SU-DHL-6 (cell line): ENCODE results near the gene MAP3K19.

Source experiments
- H2AFZ ChIP-seq: fragments of 200-600 bp; sonication (generic); 2 replicates; pipeline ENCODE4 v1.6.1; 2014; ENCODE audit warnings: low read depth, mild to moderate bottlenecking, moderate library complexity, mixed read lengths, antibody characterized with exemption, low read length; ENCODE audit not compliant: severe bottlenecking
- H3F3A ChIP-seq: fragments of 200-600 bp; shearing (Covaris generic); 2 replicates; pipeline ENCODE4 v1.6.0; 2016; ENCODE audit warnings: antibody characterized with exemption, mild to moderate bottlenecking; ENCODE audit not compliant: insufficient read depth
- H3K27ac ChIP-seq: fragments of 200-600 bp; sonication (generic); 2 replicates; pipeline ENCODE4 v1.5.1; 2016; ENCODE audit warnings: low read depth, mild to moderate bottlenecking, low read length, moderate library complexity, mixed read lengths
- H3K27me3 ChIP-seq: fragments of 200-600 bp; sonication (generic), shearing (Covaris generic); 2 replicates; pipeline ENCODE4 v1.6.0; 2014; ENCODE audit warnings: mild to moderate bottlenecking, low read length
- H3K36me3 ChIP-seq: fragments of 200-600 bp; sonication (generic); 2 replicates; pipeline ENCODE4 v1.6.1; 2014; ENCODE audit warnings: mild to moderate bottlenecking, low read length, mixed read lengths
- H3K4me2 ChIP-seq: fragments of 300-600, 200-600 bp; shearing (Covaris generic), sonication (generic); 2 replicates; pipeline ENCODE4 v1.6.0; 2014; ENCODE audit warnings: low read length, low read depth, mild to moderate bottlenecking; ENCODE audit not compliant: poor library complexity, severe bottlenecking
- H3K4me3 ChIP-seq: fragments of 200-600 bp; sonication (generic); 2 replicates; pipeline ENCODE4 v1.5.1; 2014; ENCODE audit warnings: antibody characterized with exemption, low read length, mild to moderate bottlenecking, mixed read lengths; ENCODE audit not compliant: insufficient read depth, poor library complexity, severe bottlenecking
- H3K79me2 ChIP-seq: fragments of 200-600 bp; sonication (generic); 2 replicates; pipeline ENCODE4 v1.6.1; 2014; ENCODE audit warnings: mild to moderate bottlenecking, low read length, moderate library complexity; ENCODE audit not compliant: insufficient read depth
- H3K9ac ChIP-seq: fragments of 200-600 bp; sonication (generic); 2 replicates; pipeline ENCODE4 v1.7.0; 2014; ENCODE audit warnings: mild to moderate bottlenecking, low read length
- H3K9me2 ChIP-seq: fragments of 200-600 bp; sonication (generic); replicated peaks from 2 replicates; pipeline ENCODE4 v1.6.1; 2014; ENCODE audit warnings: low read length; ENCODE audit not compliant: insufficient read depth
- H3K9me3 ChIP-seq: fragments of 200-600 bp; sonication (generic); 2 replicates; pipeline ENCODE4 v1.6.1; 2014; ENCODE audit warnings: low read length, mixed read lengths; ENCODE audit not compliant: insufficient read depth
- H4K20me1 ChIP-seq: fragments of 200-600 bp; sonication (generic); 2 replicates; pipeline ENCODE4 v1.6.1; 2014; ENCODE audit warnings: low read depth, mild to moderate bottlenecking, antibody characterized with exemption, low read length, moderate library complexity, mixed read lengths
- EZH2phosphoT487 ChIP-seq: fragments of 200-600 bp; sonication (generic), shearing (Covaris generic); conservative IDR thresholded peaks from 2 replicates; pipeline ENCODE4 v1.6.1; 2018; ENCODE audit warnings: mild to moderate bottlenecking, antibody characterized with exemption, low read length, moderate library complexity, mixed read lengths
- TF ChIP-seq, protein P1 (sequence below): fragments of 200-600 bp; sonication (generic); IDR thresholded peaks from one replicate; pipeline ENCODE4 v1.5.1; 2017; ENCODE audit warnings: antibody characterized with exemption, mild to moderate bottlenecking, low read length, moderate library complexity; ENCODE audit not compliant: insufficient read depth, poor library complexity, severe bottlenecking

MAP3K19 gene

GRCh38 chr2:135047300-135047699 is at the start of gene MAP3K19:
MAP3K19 (minus strand) TSS chr2:135047447; CDS start chr2:135024647, 22,800 bp downstream.
- Histone ChIP-seq H3K4me3 (no peak within 1 kb of the TSS), H3K36me3 (no peaks in the 10 kb centered on the region), H3K9me3 (no peaks in the 10 kb centered on the region), H3K27me3 (no peaks in the 10 kb centered on the region), H3K4me2 (no peak within 1 kb of the TSS), H3K9me2 (no peaks in the 10 kb centered on the region), H2AFZ (no peak within 1 kb of the TSS), H3F3A (no peaks in the 10 kb centered on the region), H4K20me1 (no peaks in the 10 kb centered on the region), H3K9ac (no peak within 1 kb of the TSS), H3K79me2 (peaks cover 1% of the 10 kb centered on the region; the same call in 1 of the 2 replicates), H3K27ac (no peak within 1 kb of the TSS)
- no peak for TF ChIP-seq EZH2phosphoT487
- TF ChIP-seq, protein P1, sequence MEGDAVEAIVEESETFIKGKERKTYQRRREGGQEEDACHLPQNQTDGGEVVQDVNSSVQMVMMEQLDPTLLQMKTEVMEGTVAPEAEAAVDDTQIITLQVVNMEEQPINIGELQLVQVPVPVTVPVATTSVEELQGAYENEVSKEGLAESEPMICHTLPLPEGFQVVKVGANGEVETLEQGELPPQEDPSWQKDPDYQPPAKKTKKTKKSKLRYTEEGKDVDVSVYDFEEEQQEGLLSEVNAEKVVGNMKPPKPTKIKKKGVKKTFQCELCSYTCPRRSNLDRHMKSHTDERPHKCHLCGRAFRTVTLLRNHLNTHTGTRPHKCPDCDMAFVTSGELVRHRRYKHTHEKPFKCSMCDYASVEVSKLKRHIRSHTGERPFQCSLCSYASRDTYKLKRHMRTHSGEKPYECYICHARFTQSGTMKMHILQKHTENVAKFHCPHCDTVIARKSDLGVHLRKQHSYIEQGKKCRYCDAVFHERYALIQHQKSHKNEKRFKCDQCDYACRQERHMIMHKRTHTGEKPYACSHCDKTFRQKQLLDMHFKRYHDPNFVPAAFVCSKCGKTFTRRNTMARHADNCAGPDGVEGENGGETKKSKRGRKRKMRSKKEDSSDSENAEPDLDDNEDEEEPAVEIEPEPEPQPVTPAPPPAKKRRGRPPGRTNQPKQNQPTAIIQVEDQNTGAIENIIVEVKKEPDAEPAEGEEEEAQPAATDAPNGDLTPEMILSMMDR, result no peak

DNA sequence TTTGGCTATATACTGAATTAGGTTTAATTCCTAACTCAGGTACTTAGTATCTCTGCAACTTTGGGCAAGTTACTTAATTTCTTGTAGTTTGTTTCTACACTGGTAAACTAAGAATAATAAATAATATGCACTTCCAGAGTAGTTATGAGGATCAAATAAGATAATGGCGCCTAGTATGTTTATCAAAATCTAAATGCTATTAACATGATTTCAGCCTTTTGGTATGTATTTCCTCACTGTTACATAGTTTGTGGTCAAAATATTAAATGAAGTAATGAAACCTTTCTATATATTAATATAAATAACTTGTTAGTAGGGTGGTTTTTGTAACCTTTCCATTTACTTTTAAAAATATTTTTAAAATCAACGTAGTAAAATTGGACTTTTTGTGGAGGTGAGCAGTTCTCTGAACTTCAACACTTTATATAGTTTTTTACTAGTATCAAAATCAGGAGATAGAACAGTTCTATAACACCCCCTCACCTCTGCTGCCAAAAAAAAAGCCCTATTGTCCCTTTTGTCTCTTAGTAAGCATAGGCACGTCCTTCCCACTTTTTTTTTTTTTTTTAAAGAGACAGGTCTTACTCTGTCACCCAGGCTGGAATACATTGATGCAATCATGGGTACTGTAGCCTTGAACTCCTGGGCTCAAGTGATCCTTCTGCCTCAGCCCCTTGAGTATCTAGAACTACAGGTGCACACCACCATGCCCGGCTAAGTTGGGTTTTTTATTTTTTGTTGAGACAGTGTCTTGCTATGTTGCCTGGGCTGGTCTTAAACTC is 49.6 kb upstream of the MAP3K19 start:
- Histone ChIP-seq H3K9ac (no peak overlapping the region), H3K36me3 (peaks cover 39% of the 10 kb centered on the region), H3K9me2 (no peaks in the 10 kb centered on the region), H3K27me3 (no peaks in the 10 kb centered on the region), H4K20me1 (no peaks in the 10 kb centered on the region), H3K79me2 (peaks cover 7% of the 10 kb centered on the region; the same call in 1 of the 2 replicates), H3K4me3 (no peak overlapping the region), H3F3A (no peaks in the 10 kb centered on the region), H2AFZ (no peak overlapping the region), H3K4me2 (no peak overlapping the region), H3K9me3 (no peaks in the 10 kb centered on the region), H3K27ac (no peak overlapping the region)
- TF ChIP-seq, protein P1, result no peak
- TF ChIP-seq EZH2phosphoT487, result no peak

DNA sequence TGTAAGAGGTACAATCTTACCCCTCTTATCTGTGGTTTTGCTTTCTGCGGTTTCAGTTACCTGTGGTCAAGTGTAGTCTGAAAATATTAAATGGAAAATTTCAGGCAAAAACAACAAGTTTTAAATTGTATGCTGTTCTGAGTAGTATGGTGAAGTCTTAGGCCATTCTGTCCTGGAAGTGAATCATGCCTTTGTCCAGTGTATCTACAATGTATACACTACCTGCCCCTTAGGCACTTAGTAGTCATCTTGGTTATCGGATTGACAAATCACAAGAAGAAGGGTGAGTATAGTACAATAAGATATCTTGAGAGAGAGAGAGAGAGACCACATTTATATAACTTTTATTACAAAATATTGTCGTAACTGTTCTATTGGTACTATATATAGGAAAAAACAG is 48.3 kb upstream of the MAP3K19 start:
- Histone ChIP-seq H3K4me2 (no peak overlapping the region), H3K36me3 (peaks cover 29% of the 10 kb centered on the region; the same call in 1 of the 2 replicates), H3K9ac (no peak overlapping the region), H4K20me1 (0 out of 2 replicates have a peak, but pooled peaks cover 3% of the 10 kb centered on the region), H3F3A (no peaks in the 10 kb centered on the region), H2AFZ (no peak overlapping the region), H3K27me3 (no peaks in the 10 kb centered on the region), H3K27ac (no peak overlapping the region), H3K9me3 (no peaks in the 10 kb centered on the region), H3K9me2 (no peaks in the 10 kb centered on the region), H3K4me3 (no peak overlapping the region), H3K79me2 (peaks cover 10% of the 10 kb centered on the region)
- TF ChIP-seq, protein P1, result no peak
- no peak for TF ChIP-seq EZH2phosphoT487
